Peyer's patch (tissue), 4 donors: ENCODE results near the gene SCRN2.

Source experiments
- POLR2A ChIP-seq, 2 donors: fragments of 450-650 bp; IDR thresholded peaks; one replicate each; pipeline ENCODE4 v1.5.1; 2017; ENCODE audit warnings: antibody characterized with exemption in 2 of 2, mild to moderate bottlenecking in 2 of 2, moderate library complexity in 2 of 2
- TF ChIP-seq, protein P1 (sequence below), 6 experiments: fragments of 450-650 bp in 4 of 6; fragments of 200-600 bp in 2 of 6; sonication (generic) in 1 of 6; IDR thresholded peaks; one replicate each; pipeline ENCODE4 v1.5.1; 2017 to 2019; ENCODE audit warnings: antibody characterized with exemption in 6 of 6, mild to moderate bottlenecking in 3 of 6, moderate library complexity in 1 of 6

DNA sequence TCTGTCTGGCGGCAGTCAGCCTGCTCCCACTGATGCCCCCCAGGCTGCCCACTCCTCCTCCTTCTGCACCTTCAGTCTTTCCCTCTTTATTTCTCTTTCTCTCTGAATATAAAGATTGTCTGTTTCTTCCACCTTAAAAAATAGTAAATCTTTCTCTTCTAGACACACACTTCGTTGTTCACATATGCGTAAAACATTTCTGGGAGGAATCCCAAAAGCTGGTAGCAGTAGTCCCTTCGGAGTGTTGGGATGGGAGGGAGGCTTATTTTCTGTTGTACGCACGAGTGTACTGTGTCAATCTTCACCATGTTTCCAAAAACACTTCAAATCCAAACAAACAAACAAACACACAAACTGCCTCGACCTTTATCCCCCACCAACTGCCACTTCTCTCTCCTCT, 29.4 kb downstream of the SCRN2 start:
- TF ChIP-seq POLR2A (IDR thresholded peaks at IDR 0.05) = no peak
- TF ChIP-seq, protein P1, sequence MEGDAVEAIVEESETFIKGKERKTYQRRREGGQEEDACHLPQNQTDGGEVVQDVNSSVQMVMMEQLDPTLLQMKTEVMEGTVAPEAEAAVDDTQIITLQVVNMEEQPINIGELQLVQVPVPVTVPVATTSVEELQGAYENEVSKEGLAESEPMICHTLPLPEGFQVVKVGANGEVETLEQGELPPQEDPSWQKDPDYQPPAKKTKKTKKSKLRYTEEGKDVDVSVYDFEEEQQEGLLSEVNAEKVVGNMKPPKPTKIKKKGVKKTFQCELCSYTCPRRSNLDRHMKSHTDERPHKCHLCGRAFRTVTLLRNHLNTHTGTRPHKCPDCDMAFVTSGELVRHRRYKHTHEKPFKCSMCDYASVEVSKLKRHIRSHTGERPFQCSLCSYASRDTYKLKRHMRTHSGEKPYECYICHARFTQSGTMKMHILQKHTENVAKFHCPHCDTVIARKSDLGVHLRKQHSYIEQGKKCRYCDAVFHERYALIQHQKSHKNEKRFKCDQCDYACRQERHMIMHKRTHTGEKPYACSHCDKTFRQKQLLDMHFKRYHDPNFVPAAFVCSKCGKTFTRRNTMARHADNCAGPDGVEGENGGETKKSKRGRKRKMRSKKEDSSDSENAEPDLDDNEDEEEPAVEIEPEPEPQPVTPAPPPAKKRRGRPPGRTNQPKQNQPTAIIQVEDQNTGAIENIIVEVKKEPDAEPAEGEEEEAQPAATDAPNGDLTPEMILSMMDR (IDR thresholded peaks at IDR 0.05) = no peak
